HL-60/S4 treated with phorbol 12-myristate 13-acetate at 8.2 ng/mL for 4 days and 3 days (cell line): ENCODE data around the gene YOD1.

Source experiments
- in situ Hi-C: fragments of 300-500 bp; cut with MboI; formaldehyde crosslinking; loops from 2 replicates; pipeline ENCODE4 v1.15.0; 2022; ENCODE audit warnings: low sequenced_read_pairs

Gene YOD1

DNA sequence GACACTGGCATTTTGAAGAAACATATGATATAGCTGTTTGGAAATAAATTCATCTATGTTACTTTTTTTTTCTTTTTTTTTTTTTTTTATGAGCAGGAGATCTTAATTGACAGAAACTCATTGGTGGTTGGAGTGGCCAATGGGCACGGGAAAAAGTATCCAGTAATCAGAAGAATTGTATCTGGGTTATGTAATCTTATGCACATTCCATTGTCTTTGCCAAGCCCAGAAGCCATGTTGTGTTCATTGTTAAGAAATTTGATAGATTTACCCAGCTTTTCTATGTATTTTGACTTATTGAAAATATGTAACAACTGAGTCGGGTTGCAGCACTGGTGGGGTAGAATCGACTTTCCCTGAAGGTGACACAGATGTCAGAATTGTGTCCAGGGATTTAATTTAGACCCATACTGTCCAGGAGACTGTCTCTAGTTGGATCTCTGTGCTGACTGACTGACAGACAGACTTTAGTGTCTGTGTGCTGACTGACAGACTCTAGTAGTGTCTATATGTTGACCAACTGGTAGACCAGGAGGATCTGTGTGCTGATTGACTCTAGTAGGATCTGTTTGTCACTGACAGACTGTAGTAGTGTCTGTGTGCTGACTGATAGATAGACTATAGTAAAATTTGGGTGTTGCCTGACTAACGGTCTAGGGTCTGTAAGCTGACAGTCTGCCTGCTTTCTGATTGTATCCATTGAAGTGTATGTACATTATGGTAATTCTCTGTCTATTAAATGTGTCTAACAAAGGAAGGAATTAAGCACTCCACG lies 25.4 kb upstream of the YOD1 start:
- in situ Hi-C loops: loop anchor here (25.0 kb wide), 2 partner anchors 336 to 411 kb away; partner anchors contain the start of gene CR1

DNA sequence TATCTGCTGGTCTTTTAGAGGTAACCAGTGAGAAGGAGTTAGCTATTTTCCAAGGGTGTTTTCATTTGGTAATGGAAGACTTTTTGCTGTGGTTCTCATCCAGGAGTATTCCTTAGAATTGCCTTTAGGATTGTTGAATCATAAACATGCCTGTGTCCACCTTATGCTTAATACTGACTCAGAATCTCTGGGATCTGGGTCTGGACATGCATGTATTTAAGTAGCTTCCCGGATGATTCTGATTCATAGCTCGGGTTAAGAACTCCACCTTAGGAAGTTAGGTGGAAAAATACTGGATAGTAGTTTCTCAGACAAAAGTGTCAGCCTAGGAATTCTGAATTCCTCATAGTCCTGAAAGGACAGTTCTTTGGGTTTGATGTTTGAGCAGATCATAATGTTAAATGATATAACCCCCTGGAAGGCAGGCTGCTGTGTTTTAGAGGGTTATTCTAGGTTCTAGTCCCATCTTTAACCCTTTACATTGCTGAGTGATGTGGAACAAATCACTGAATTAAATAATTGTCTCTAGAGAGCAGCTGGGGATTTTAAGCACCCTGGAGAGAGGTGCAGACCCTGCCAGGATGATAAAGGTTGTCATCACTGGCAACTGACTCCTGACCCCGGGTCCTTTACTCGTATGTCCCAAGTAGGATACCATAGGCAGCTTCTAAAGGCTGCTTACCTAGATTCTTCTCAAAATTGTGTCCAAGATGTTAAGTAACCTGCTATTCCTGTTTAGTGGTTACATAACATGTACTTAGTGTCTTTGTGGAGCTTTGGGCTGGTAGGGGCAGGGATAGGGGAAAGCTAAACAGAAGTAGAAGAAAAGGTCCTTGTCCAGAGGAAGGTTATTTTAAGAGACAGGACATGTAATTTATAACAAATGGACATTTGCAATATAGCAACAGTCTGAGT lies 23.2 kb upstream of the YOD1 start:
- in situ Hi-C loops: no loop called here

DNA sequence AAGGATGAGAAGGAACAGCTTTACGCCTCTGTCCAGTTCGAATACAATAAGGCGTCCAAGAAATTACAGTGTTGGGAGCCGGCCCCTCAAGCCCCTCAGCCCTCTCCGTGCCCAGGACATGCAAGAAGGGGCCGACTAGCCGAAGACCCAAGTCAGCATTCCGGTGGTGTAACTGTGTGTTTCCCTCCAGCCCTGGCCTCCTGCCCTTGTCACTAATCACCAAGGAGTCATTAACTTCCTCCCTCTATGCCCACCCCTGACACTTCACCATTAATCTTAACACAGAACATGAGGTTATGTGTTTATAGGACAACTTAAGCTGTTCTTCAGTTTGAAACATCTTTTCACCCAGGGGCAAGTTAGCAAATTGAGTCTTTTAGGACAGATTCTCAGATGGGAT lies 21.2 kb upstream of the YOD1 start:
- in situ Hi-C loops: no loop called here

DNA sequence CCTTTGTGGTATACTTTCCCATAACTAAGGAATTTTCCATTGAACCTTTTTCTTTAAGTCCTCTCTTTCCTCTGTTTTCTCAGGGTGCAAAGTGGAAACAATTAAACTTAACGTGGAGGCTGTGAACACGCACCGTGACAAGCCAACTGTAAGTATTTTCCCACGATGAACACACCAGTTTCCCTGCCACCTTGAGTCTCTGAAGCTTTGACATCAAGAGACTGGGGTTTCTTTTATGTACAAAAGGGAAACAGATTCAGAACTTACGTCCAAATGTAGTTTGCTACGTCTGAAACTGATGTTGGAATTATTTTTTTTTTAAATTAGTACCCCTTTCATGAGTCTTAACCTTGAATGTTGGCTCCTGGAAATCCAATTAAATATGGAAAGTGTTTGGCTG lies 20.4 kb upstream of the YOD1 start:
- in situ Hi-C loops: no loop called here

DNA sequence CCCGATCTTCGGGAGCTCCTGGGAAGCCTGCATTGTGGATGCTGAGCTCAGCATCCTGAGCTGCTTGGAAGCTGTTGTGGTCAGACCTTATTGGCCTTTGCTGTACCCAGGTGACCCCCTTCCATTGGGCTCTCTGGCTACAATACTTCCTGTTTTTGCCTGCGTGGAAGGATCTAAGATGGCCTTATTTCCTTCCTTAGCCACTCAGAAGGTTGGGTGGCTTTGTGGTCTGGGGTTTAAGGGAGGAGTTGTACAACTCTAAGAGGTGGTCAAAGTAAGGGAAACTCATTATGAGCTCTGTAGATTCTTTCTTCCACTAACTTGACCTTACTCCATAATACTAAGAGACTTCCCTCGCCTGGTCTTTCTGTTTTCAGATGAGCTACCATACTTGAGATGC lies 19.8 kb upstream of the YOD1 start:
- in situ Hi-C loops: no loop called here

DNA sequence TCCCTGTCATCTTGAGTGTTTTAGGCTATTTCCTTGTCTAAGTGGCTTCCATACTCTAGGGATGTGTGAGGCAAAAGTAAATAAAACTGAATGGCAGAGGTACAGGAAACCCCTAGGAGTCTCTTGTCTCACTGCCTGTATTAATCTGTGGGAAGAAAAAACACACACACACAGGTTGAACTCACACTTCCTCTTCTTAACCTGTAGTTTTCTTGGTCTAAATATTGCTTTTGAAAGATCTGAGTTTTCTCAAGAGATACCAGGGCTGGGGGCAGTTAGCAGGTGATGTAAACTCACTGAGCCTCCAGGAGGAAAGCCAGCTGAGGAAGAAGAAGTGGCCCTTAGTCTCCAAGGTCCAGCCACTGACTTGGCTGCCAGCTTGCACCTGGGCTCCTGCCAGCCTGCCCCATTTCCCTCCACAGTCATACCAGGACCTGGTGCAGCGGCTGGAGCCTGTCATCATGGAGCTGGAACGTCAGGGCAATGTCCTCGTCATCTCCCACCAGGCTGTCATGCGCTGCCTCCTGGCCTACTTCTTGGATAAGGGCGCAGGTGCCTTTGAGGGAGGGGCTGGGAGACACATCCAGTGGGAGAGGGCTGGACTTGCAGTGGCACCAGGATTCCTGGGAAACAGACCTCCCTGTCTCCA lies 19.0 kb upstream of the YOD1 start:
- in situ Hi-C loops: no loop called here

DNA sequence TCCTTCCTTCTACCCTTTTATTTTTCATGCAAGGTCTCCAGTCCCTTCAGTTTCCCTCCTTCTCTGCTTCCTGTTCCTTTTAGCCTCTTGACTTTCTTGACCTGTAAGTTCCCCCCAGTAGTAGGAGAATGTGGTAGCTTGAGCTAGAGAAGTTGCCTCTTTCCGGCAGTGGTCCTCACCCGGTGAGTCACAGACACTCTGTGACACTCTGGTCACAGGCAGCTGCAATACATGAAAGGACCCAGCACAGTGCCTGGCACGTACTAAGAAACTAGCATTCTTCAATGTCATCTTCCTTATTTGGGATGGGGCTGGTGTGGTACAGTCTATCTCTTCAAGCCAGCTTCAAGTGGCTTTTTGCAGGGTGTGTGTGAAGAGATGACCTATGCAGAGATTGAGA lies 18.1 kb upstream of the YOD1 start:
- in situ Hi-C loops: no loop called here

DNA sequence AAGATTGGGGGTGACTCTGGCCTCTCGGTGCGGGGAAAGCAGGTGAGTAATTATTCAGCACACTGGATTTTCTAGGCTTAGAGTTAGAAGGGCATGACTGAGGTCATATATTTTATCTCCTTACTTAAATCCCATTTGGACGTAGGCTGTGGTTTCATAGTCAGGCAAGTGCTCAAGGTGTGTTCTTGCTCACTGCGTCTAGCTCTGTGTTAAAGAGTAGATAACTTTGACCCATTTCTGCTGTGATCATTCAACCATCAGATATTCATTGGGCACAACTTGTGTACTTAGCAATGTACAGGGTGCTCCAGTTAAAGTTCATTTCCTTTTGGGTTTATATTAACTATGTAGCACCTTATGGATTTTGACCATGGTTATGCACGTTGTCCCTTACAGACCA lies 16.7 kb upstream of the YOD1 start:
- in situ Hi-C loops: no loop called here

DNA sequence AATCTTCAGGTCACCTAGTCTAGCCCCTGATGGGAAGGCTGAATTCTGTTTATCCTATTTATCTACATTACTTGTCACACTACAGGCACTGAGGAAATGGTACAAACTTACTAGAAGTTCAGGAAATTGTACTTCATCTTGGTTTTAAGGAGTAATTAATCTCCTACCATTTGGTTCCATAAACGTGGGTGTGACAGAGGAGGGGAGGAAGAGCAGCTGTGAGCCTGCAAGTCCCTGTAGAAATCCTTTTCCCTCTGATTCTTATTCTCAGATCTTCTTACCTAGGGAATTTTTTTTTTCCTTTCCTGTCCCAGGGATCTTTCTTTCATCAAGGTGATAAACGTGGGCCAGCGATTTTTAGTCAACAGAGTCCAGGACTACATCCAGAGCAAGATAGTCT lies 16.2 kb upstream of the YOD1 start:
- in situ Hi-C loops: no loop called here

DNA sequence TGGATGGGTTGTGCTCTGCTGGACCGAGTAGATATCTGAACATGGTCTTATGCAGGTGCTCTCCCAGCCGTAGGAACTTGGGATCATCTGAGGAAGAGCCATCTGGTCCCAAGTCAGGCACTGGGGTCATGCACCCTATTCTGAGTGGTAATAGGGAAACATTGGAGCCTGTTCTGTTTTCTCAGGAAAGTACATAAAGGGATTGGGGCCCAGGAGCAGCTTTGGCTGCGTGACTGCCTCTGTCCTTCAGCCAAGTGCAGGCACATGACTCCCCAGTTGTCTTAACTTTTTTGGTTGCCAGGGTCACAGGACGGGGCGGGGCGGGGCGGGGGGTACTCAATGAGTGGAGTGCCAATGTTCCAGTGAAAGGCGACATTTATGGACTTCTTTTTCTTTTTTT lies 13.6 kb upstream of the YOD1 start:
- in situ Hi-C loops: no loop called here

DNA sequence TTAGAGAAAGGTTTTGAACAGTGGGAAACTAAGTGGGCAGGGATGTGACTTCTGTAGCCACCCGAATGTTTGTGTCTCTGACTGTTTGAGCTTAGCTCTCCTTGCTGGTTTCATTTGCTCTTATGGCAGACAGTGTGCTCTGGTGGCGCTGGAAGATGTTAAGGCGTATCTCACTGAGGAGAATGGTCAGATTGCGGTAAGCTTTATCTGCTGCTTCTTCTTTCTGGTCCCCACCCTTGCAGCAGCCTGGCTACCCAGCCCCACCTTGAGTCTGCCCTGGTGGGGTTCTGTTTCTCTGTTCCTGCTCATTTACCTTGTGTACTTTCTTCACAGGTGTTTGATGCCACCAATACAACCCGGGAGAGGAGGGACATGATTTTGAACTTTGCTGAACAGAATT lies 12.0 kb upstream of the YOD1 start:
- in situ Hi-C loops: no loop called here

DNA sequence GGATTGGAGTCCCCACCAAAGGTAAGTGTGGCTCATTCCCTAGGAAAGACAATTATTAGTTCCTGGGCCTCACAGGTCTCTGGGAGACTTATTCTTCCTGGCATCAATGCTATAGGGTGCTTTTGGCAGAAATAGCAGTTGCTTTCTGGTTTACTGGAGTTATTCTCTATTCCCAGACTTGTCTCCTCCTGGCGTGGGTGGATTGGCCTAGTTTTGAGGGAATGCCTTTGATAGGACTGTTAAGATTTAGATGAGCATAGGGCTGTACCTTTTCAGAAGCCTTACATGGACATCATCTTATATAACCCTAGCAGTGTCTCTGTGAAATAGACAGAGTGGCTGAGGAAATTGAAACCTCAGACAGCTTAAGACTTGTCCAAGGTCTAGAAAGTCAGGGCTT lies 11.1 kb upstream of the YOD1 start:
- in situ Hi-C loops: no loop called here

DNA sequence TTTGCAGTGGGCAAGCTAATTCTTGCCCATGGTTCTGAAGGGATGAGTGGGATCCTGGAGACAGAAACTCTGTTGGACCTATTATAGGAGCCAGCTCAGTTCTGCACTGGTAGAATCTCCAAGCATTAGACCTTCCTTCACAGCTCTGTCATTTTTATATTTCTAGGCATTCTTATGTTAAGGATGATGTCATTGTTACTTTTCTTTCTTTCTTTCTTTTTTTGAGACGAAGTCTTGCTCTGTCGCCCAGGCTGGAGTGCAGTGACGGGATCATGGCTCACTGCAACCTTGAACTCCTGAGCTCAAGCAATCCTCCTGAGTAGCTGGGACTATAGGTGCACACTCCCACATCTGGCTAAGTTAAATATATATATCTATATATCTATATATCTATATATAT lies 9.6 kb upstream of the YOD1 start:
- in situ Hi-C loops: no loop called here

DNA sequence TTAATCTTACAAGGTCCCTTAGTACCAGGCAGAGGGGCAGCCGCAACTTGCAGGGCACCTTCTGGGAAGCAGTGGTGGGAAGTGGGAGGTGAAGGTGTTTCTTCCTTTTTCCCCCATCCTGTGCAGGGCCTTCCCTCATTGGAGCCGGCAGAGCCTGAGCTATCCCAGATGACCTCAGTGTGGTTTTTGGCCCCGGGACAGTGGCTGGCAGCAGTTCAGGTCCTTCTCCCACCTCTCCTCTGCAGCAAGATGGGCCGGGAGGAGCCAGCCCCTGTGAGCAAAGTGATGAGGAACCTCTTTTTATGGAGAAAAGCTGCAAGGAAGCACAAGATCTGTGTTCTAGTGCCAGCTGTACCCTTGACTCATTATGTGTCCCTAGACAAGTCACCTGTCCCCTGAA lies 8.9 kb upstream of the YOD1 start:
- in situ Hi-C loops: no loop called here

DNA sequence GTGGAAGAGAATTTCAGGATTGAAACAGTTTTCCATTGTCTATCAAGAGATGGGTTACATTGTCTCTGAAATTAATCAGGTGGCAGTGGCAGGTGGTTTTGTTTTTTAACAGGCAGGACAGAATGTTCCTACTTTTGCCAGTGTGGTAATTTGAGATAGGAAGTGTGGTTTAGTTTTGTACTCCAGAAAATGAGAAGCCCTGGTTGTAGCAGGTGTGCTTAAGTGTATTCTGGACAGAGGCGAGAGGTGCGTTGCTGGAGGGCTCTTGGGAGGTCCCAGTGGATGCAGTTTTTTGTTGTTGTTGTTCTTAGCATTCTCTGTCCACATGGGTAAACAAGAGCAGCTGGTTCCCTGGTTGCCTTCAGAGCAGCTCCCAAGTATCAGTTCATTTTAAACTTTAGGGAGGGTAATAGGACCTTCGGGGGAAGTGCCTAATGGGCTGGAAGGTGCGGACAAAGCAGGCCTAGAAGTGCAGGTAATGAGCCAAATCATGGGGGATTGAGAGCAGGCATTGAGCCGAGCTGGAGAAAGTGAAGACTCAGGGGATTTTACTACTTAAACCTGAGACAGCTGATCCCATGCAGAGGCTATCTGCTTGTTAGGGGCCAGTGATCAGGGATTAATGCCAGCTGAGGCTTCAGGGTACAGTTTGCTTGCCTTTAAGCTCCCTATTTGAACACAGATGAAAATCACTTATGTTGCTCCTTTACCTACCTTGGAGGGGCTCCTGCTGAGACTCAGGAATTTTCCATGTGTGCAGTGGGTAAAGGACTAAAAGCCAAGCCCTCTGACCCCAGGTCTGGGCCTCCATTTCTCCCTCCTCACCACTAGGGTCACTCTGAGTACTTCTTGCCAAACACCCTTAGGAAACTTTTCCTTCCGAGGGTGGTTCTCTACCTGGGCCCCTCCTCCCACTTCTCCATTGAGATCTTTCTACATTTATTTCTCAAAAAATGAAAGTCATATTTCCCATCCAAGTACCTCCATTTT lies 8.2 kb upstream of the YOD1 start:
- in situ Hi-C loops: no loop called here

DNA sequence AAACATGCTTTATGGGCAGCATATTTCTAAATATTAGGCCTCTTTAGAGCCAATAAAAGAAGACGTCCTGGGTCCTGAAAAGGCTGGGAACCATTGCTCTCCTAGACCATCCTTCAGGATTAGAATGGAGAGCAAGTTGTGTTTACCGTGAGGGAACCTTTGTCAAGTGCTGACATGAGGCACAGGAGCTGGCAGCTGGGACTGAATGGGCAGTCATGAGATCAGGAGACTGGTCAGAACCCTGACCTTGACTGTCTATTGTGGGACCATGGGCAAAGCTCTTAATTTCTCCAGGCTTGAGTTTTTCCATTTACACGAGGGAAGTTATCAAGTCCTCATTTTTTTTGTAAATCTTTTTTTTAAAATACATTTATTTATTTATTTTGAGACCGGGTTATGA lies 7.2 kb upstream of the YOD1 start:
- in situ Hi-C loops: no loop called here

DNA sequence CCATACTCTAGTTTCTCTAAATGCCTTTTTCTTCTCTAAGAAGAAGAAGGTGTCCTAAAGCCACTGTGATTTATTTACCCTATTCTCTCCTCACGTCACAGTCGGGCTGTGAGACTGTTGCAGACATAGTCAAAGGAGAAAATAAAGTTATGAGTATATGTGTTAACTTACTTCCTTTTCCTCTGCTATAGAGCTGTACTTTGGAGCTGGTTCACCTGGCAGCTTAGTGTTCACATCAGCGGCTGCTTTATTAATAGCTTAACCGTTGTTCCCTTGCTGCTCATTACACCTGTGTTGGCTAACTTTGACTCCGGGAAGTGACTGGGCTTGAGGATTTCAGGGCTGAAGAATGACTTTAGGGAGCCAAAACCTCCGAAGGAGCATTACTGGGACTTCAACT lies 5.7 kb upstream of the YOD1 start:
- in situ Hi-C loops: no loop called here

DNA sequence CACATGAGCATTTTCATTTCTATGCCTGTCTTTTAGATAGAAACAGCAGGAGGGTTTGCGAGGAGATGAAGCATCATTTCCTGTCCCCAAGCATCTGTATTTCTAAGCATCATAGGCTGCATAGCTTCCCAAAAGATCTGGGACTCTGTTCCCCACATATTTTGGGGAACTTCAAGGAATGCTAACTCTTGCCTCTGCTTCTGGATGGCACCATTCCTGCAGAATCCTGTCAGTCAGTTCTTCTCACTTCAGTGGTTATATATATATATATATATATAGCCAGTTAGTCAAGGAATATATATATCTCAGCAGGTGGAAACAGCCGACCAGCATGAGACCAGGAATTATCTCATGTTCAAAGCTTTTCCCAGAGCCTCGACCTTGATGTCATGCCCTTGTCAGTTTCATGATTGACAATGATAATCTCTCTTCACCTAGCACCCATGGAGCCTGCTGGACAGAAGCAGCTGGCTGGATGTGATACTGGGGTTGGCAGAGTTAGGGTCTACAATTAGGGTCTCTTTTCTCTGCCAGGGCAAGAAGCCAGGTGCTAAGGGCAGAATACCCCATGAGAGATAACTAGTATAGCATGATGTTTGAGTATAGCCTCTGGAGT lies 4.5 kb upstream of the YOD1 start:
- in situ Hi-C loops: no loop called here

DNA sequence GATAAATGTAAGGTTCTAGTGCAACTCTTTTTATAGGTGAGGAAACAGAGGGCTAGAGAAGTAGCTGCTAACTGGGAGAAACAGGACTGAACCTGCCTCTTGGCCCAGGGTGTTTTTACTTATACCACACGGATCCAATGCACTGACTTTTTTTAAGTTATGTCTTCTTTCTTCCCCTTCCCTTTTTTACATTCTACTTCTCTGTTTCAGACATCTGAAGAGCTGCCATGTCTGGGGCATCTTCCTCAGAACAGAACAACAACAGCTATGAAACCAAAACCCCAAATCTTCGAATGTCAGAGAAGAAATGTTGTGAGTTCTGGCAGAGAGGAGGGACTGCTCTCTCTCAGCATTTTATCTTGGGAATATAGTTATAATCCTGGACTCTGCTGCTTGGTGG lies 3.5 kb upstream of the YOD1 start:
- in situ Hi-C loops: no loop called here
